Activated gamma-delta T cell treated with Interleukin-2 at 50 U/mL for 16 hours (primary cell): Measurements from ENCODE around the gene HIPK1.

Experiments
- DNase-seq: peaks from one replicate; pipeline ENCODE4 v3.0.0-alpha.2; 2020

HIPK1 gene

DNA sequence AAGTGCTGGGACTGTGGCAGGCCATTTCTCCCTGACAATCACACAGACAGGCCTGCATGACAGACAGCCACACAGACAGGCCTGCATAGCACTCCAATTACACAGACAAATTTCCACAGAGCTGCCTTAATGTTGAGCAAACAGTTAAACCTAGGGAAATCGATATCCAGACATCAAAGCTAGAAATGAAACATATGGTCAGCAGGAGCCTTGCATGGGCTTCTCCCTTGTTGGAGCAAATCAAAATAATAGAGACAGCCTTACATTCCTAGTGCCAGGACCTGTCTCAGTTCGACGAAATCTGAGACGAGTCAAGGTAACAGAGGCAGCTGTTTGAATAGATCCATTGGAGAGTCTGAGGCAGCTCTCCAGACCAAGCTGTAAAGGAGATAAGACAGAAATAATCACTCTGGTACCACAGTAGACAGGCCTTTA, 92.6 kb downstream of the HIPK1 start:
- DNase-seq: no peak

DNA sequence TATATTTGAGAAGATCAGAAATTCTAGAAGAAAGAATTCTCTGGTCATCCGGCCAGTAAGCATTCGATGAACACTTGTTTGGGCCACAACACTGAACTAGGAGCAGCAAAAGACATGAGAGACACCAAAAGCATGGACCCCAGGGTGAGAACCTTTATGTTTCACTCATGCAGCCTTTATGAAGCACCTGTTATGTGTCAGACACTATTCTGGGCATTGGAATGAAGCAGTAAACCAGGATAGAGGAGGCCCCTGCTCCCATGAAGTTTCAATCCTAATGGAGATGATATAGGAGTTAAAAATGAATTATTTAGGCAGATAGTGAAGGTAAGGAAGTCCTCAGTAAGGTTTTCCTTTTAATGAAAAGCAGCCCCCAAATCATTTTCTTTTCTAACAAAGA, 93.8 kb downstream of the HIPK1 start:
- no peak for DNase-seq

DNA sequence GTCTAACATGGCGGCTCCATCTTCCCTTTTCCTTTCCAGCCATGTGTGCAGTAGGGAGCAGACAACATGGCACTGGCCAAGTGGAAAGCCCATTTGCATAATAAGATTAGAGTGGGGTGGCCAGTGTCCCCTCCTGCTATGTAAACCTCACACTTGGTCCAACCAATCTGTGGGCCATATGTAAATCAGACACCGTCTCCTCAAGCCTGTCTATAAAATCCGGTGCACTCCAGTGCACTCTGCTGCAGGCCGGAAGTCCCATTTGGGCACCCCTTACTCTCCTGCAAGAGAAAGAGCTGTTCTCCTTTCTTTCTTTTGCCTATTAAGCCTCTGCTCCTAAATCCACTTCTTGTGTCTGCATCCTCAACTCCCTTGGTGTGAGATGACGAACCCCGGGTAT, 94.3 kb downstream of the HIPK1 start:
- no peak for DNase-seq

DNA sequence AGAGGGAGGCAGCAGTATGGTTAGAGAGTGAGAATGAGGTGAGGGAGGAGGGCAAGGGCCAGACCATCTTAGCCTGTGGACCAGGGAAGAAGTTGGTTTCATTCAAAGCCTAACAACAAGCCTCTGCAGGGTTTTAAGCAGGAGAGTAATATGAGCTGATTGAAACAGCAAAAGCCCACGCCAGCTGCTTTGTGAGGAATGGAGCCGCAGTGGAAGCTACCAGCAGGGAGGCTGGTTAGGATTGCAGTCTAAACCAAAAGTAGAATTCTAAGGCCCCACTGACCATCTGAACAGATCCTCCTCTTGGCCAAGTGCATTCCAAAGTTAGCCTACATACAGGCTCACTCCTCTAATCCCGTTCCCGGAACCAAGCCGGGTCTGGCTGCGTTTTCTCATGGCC, 94.9 kb downstream of the HIPK1 start:
- DNase-seq: no peak

DNA sequence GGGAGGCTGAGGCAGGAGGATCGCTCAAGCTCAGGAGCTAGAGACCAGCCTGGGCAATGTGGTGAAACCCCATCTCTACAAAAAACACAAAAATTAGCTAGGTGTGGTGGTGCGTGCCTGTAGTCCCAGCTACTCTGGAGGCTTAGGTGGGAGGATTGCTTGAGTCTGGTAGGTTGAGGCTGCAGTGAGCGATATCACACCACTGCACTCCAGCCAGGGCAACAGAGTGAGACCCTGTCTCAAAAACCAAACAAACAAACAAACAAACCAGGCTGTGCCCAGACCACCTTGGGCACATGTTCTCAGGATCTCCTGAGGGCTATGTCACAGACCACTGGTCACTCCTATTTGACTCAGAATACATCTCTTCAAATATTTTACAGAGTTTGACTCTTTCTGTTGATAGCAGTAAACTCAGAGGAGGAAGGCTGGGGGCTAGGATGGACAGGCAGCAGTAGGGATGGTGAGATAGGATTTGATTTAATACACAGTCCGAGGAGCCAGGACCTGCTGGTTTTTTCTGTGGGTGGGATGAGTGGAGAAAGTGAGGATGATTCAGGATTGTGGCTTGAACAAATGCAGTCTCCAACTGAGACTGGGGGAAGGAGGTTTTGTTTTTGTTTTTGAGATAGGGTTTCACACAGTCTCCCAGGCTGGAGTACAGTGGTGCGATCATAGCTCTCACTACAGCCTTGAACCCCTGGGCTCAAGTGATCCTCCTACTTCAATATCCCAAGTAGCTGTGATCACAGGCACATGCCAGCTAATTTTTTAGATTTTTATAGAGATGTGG, 96.7 kb downstream of the HIPK1 start:
- DNase-seq: no peak

DNA sequence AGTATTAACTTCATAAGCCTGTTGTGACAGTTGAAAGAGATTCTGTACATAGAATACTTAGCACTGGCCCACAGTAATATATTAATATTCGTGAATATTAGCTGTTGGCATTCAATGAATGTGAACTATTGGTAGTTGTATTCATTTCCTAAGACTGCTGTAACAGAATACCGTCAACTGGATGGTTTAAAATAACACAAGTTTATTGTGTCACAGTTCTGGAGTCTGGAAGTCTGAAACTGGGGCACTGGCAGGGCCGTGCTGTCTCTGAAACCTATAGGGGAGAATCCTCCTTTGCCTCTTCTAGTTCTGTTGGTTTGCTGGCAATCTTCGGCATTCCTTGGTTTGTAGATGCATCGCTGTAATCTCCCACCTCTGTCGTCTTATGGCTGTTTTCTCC, 97.7 kb downstream of the HIPK1 start:
- DNase-seq: no peak
